ENCODE results near the gene KIAA0825. TPM values are rescaled to one million over a fixed set of nuclear protein-coding genes. Genes with fewer than 3 reads are reported as not detected.

KIAA0825 gene
- total RNA-seq, 1 experiment from 2014 or later: 1.3 TPM

DNA sequence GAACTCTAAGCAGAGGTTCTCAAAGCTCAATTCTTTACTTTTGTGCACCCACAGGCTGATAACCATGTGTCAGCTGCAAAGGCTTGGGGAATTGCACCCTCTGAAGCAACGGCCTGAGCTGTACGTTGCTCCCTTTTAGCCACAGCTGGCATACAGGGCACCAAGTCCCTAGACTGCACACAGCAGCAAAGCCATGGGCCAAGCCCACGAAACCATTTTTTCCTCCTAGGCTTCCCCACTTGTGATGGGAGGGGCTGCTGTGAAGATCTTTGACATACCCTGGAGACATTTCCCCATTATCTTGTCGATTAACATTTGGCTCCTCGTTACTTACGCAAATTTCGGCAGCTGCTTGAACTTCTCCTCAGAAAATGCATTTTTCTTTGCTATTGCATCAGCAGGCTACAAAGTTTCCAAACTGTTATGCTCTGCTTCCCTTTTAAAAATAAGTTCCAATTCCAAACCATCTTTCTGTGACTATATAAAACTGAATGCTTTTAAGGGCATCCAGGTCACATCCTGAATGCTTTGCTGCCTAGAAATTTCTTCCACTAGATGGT lies 23.0 kb downstream of the KIAA0825 start (continued):
- TF ChIP-seq, protein P1, sequence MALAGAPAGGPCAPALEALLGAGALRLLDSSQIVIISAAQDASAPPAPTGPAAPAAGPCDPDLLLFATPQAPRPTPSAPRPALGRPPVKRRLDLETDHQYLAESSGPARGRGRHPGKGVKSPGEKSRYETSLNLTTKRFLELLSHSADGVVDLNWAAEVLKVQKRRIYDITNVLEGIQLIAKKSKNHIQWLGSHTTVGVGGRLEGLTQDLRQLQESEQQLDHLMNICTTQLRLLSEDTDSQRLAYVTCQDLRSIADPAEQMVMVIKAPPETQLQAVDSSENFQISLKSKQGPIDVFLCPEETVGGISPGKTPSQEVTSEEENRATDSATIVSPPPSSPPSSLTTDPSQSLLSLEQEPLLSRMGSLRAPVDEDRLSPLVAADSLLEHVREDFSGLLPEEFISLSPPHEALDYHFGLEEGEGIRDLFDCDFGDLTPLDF (CRISPR knock-in tag; IDR thresholded peaks at IDR 0.05): no peak
- TF ChIP-seq NR2C2 (CRISPR knock-in tag; IDR thresholded peaks at IDR 0.05): no peak
- no peak for TF ChIP-seq ELF4 (CRISPR knock-in tag; IDR thresholded peaks at IDR 0.05; ENCODE audit: low read depth)
- no peak for TF ChIP-seq ZNF396 (CRISPR knock-in tag; IDR thresholded peaks at IDR 0.05; ENCODE audit: borderline replicate concordance)
- TF ChIP-seq SP1 (CRISPR knock-in tag; conservative IDR thresholded peaks at IDR 0.05): no peak
- TF ChIP-seq ZNF219 (CRISPR knock-in tag; IDR thresholded peaks at IDR 0.05; ENCODE audit: borderline replicate concordance): no peak
- TF ChIP-seq, protein P2, sequence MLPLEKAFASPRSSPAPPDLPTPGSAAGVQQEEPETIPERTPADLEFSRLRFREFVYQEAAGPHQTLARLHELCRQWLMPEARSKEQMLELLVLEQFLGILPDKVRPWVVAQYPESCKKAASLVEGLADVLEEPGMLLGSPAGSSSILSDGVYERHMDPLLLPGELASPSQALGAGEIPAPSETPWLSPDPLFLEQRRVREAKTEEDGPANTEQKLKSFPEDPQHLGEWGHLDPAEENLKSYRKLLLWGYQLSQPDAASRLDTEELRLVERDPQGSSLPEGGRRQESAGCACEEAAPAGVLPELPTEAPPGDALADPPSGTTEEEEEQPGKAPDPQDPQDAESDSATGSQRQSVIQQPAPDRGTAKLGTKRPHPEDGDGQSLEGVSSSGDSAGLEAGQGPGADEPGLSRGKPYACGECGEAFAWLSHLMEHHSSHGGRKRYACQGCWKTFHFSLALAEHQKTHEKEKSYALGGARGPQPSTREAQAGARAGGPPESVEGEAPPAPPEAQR (CRISPR knock-in tag; IDR thresholded peaks at IDR 0.05): no peak
- TF ChIP-seq EMX1 (CRISPR knock-in tag; IDR thresholded peaks at IDR 0.05): no peak
- TF ChIP-seq, protein P3, sequence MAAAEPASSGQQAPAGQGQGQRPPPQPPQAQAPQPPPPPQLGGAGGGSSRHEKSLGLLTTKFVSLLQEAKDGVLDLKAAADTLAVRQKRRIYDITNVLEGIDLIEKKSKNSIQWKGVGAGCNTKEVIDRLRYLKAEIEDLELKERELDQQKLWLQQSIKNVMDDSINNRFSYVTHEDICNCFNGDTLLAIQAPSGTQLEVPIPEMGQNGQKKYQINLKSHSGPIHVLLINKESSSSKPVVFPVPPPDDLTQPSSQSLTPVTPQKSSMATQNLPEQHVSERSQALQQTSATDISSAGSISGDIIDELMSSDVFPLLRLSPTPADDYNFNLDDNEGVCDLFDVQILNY (CRISPR knock-in tag; IDR thresholded peaks at IDR 0.05): no peak
- TF ChIP-seq GABPB1 (CRISPR knock-in tag; IDR thresholded peaks at IDR 0.05): no peak

DNA sequence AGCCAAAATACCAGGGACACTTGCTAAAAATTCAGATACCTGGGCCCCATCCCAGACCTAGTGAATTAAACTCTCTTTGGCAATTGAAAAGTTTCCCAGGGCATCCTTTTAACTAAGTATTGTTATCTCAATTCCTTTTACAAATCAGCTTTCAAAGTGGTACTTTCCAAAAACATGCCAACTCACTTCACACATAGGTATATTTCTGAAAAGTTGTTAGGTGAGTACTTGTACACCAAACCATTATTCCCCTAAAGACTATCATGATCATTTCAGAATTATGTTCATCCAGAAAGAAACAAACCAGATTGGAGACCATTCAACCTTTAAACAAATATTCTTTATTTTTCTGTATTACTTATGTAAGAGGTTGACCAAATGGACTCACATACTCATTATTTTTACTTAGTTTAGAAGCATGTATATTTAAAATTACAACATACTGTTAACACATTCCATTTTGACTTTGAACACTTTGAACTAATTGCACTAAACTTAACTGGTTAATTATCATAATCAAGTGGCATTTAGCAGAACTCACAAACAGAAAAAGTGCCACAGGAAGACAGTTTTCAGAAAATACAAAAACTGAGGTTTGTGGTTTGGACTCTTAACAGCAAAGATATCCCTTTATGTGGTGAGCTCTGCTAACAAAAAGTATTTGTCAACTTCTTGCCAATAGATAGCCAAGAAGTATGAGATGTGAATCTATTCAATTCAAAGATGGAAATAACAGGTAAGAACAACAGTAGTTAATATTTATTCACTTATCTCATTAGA lies 40.7 kb downstream of the KIAA0825 start:
- H3K4me1 Mint-ChIP-seq: peaks cover 39% of the 10 kb centered on the region
- DNase-seq (ENCODE audit: low spot score): no peak
- POLR2A ChIA-PET: no interaction called here
- H3K4me3 Mint-ChIP-seq: no peak overlapping the region
- H3K27me3 Mint-ChIP-seq (ENCODE audit: low read depth): no peaks in the 10 kb centered on the region
- CTCF ChIA-PET: no interaction called here
- no peaks in the 10 kb centered on the region for H3K9me3 Mint-ChIP-seq
- H3K27ac Mint-ChIP-seq: no peak overlapping the region
- no peak for ATAC-seq
- H3K36me3 Mint-ChIP-seq: no peaks in the 10 kb centered on the region
- TF ChIP-seq, protein P4, sequence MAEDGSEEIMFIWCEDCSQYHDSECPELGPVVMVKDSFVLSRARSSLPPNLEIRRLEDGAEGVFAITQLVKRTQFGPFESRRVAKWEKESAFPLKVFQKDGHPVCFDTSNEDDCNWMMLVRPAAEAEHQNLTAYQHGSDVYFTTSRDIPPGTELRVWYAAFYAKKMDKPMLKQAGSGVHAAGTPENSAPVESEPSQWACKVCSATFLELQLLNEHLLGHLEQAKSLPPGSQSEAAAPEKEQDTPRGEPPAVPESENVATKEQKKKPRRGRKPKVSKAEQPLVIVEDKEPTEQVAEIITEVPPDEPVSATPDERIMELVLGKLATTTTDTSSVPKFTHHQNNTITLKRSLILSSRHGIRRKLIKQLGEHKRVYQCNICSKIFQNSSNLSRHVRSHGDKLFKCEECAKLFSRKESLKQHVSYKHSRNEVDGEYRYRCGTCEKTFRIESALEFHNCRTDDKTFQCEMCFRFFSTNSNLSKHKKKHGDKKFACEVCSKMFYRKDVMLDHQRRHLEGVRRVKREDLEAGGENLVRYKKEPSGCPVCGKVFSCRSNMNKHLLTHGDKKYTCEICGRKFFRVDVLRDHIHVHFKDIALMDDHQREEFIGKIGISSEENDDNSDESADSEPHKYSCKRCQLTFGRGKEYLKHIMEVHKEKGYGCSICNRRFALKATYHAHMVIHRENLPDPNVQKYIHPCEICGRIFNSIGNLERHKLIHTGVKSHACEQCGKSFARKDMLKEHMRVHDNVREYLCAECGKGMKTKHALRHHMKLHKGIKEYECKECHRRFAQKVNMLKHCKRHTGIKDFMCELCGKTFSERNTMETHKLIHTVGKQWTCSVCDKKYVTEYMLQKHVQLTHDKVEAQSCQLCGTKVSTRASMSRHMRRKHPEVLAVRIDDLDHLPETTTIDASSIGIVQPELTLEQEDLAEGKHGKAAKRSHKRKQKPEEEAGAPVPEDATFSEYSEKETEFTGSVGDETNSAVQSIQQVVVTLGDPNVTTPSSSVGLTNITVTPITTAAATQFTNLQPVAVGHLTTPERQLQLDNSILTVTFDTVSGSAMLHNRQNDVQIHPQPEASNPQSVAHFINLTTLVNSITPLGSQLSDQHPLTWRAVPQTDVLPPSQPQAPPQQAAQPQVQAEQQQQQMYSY (CRISPR knock-in tag; IDR thresholded peaks at IDR 0.05): no peak
- TF ChIP-seq SMAD3 (CRISPR knock-in tag; IDR thresholded peaks at IDR 0.05; ENCODE audit: borderline replicate concordance) (no peak), NFYB (CRISPR knock-in tag; conservative IDR thresholded peaks at IDR 0.05; ENCODE audit: low read depth) (no peak), ETV6 (CRISPR knock-in tag; IDR thresholded peaks at IDR 0.05) (no peak), TEAD4 (CRISPR knock-in tag; IDR thresholded peaks at IDR 0.05) (no peak)
- TF ChIP-seq, protein P5, sequence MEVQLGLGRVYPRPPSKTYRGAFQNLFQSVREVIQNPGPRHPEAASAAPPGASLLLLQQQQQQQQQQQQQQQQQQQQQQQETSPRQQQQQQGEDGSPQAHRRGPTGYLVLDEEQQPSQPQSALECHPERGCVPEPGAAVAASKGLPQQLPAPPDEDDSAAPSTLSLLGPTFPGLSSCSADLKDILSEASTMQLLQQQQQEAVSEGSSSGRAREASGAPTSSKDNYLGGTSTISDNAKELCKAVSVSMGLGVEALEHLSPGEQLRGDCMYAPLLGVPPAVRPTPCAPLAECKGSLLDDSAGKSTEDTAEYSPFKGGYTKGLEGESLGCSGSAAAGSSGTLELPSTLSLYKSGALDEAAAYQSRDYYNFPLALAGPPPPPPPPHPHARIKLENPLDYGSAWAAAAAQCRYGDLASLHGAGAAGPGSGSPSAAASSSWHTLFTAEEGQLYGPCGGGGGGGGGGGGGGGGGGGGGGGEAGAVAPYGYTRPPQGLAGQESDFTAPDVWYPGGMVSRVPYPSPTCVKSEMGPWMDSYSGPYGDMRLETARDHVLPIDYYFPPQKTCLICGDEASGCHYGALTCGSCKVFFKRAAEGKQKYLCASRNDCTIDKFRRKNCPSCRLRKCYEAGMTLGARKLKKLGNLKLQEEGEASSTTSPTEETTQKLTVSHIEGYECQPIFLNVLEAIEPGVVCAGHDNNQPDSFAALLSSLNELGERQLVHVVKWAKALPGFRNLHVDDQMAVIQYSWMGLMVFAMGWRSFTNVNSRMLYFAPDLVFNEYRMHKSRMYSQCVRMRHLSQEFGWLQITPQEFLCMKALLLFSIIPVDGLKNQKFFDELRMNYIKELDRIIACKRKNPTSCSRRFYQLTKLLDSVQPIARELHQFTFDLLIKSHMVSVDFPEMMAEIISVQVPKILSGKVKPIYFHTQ (CRISPR knock-in tag; IDR thresholded peaks at IDR 0.05): no peak
- TF ChIP-seq, protein P6, sequence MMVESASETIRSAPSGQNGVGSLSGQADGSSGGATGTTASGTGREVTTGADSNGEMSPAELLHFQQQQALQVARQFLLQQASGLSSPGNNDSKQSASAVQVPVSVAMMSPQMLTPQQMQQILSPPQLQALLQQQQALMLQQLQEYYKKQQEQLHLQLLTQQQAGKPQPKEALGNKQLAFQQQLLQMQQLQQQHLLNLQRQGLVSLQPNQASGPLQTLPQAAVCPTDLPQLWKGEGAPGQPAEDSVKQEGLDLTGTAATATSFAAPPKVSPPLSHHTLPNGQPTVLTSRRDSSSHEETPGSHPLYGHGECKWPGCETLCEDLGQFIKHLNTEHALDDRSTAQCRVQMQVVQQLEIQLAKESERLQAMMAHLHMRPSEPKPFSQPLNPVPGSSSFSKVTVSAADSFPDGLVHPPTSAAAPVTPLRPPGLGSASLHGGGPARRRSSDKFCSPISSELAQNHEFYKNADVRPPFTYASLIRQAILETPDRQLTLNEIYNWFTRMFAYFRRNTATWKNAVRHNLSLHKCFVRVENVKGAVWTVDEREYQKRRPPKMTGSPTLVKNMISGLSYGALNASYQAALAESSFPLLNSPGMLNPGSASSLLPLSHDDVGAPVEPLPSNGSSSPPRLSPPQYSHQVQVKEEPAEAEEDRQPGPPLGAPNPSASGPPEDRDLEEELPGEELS (CRISPR knock-in tag; IDR thresholded peaks at IDR 0.05): no peak
- TF ChIP-seq, protein P7, sequence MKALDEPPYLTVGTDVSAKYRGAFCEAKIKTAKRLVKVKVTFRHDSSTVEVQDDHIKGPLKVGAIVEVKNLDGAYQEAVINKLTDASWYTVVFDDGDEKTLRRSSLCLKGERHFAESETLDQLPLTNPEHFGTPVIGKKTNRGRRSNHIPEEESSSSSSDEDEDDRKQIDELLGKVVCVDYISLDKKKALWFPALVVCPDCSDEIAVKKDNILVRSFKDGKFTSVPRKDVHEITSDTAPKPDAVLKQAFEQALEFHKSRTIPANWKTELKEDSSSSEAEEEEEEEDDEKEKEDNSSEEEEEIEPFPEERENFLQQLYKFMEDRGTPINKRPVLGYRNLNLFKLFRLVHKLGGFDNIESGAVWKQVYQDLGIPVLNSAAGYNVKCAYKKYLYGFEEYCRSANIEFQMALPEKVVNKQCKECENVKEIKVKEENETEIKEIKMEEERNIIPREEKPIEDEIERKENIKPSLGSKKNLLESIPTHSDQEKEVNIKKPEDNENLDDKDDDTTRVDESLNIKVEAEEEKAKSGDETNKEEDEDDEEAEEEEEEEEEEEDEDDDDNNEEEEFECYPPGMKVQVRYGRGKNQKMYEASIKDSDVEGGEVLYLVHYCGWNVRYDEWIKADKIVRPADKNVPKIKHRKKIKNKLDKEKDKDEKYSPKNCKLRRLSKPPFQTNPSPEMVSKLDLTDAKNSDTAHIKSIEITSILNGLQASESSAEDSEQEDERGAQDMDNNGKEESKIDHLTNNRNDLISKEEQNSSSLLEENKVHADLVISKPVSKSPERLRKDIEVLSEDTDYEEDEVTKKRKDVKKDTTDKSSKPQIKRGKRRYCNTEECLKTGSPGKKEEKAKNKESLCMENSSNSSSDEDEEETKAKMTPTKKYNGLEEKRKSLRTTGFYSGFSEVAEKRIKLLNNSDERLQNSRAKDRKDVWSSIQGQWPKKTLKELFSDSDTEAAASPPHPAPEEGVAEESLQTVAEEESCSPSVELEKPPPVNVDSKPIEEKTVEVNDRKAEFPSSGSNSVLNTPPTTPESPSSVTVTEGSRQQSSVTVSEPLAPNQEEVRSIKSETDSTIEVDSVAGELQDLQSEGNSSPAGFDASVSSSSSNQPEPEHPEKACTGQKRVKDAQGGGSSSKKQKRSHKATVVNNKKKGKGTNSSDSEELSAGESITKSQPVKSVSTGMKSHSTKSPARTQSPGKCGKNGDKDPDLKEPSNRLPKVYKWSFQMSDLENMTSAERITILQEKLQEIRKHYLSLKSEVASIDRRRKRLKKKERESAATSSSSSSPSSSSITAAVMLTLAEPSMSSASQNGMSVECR (CRISPR knock-in tag; IDR thresholded peaks at IDR 0.05; ENCODE audit: borderline replicate concordance): no peak
